UCSD-AML1 (cell line): ENCODE results near the gene VAPA.
"Not testable (repeated sequence)": the region's sequence is repeated elsewhere in the genome, so short reads cannot be mapped to it uniquely, and the experiment has no call there.

ENCODE experiments used
- DNase-seq: peaks from one replicate; lab custom pipeline; 2025; ENCODE audit not compliant: unreplicated experiment; lab: John Stamatoyannopoulos, UW

The VAPA gene

DNA sequence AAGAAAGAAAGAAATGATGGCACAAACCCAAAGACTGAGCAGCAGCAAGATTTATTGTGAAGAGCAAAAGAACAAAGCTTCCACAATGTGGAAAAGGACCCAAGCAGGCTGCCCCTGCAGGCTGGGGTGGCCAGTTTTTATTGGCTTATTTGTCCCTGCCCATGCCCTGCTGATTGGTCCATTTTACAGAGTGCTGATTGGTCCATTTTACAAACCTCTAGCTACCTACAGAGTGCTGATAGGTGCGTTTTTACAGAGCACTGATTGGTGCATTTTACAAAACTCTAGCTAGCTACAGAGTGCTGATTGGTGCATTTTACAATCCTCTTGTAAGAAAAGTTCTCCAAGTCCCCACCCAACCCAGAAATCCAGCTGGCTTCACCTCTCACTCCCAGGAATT is 1.5 kb upstream of the VAPA start:
- DNase-seq: not testable (repeated sequence)

DNA sequence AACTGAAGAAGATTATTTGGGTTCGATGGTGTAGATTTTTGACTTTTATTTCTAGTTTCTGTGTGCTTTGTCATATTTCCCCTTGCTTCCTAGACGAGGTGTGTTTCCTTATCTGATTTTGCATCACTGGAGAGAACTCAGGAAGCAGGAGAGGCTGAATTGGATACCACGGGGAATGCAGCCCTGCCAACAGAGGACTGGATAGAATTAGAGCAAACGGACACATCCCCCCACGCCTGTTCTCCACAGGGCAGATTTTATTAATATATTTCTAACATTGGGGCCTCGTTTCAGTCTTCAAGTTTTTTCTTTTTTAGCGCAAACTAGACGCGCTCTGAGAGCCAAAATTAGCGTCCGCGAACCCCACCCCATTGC is 678 bp upstream of the VAPA start:
- no peak for DNase-seq

DNA sequence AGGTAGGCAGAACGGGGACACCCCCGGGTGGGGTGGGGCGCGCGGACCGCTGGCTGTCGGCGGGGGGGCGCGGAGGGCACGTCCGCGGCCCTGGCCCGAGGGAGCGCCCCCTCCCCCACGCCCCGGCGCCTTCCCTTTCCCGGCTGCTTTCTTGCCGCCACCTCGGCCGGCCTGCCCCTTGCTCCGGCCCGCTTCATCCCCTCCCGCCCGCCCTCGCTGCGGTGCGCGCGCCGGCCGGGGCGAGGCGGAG is 443 bp downstream of the VAPA start:
- DNase-seq: no peak

GRCh38 chr18:9914584-9915290 is 921 bp downstream of the VAPA start:
- peak; percentile 59 for DNase-seq

- no peak for DNase-seq
Measured at GRCh38 chr18:9915291-9916076, 1.7 kb downstream of the VAPA start.

GRCh38 chr18:9916077-9916639 is 2.3 kb downstream of the VAPA start:
- no peak for DNase-seq

GRCh38 chr18:9916808-9917207 is 3.0 kb downstream of the VAPA start:
- DNase-seq: no peak

DNA sequence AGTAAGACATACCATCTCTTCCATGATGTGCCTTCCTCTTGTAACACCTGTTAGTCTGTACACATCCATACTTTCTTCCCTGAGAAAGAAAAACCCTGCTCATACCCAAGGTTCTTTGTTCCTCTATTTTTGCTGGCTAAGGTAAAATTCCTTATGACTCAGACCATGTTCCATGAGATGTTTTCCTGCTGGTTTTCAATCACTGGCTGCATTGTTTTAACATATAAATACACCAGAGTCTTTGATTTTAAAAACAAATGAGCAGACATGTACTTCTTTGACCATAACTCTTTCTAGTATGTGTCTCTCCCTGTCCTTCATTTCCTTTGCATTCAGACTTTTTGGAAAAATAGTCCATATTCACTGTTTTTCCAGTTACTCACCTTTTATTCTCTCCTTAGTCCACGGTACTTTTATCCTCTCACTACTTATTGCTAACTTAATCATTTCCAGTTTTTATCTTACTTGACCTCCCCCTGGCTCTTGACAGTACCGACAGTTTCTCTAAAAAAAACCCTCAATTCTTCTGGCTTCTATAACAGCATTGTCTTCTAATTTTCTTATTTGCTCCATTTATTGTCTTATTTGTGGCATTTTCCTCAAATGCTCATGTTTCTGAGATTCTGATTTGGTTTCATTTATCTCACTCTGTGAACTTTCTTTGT is 4.3 kb downstream of the VAPA start:
- DNase-seq: no peak

- DNase-seq: no peak
Measured at GRCh38 chr18:9919564-9920232, 5.9 kb downstream of the VAPA start.

DNA sequence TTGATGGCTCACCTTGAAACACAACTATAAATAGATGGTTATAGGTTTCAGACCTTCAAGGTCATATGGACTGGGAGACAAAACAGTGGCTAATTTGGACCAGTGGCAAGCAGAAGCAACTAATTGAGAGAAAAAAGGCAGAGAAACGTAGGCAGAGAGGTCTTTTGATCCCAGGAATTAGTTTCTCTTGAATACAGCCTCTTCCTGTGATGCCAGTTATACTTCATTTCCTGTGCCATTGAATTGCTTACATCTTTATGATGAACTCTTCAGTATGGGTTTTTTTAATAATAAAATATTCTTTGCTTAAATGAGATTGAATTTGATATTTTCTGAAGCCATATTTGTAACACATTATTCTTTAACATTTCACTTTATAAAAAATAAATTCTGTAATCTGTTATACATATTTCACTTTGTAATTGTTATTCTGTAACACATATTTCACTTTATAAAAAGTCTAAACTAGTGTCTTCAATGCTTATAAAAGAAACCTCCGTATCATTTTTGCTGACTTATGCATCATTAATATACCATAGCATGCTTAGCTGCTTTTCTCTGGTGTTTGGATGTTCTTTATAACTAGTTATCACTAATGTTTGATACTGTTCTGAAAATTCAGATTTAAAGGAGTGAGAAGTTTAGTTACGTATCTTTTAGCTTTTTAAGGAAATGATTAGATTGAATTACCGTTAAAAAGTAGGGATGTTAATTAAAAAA is 8.9 kb downstream of the VAPA start:
- no peak for DNase-seq

DNA sequence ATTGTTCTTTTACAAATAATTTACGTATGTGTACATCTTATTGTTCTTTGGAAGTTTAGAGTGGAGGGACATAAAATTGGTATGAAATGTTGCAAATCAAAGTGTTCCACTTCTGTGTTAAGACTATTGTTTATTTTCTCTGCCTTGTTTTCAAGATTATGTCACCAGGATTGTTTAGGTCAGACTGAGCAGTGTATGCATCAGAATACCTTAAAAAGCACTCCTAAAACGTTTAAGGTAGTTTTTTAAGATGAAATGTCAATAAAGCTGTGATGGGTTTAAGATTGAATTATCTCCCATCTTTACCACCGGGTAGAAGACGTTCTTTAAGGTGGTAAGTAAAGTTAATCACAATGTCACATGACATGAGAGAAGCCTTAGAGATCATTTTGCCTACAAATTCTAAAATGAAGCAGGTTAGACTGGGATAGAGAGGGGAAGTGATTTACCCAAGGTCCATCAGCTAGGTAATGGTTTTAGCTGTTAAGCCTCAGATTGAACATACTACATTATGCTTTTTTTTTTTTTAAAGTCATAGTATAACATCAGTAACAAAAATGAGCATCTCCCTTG is 10.6 kb downstream of the VAPA start:
- no peak for DNase-seq

GRCh38 chr18:9925369-9925768 is 11.6 kb downstream of the VAPA start:
- DNase-seq: no peak

GRCh38 chr18:9925795-9926194 is 12.0 kb downstream of the VAPA start:
- no peak for DNase-seq

GRCh38 chr18:9926223-9926894 is 12.5 kb downstream of the VAPA start:
- DNase-seq: no peak

GRCh38 chr18:9926977-9927376 is 13.2 kb downstream of the VAPA start:
- no peak for DNase-seq

- no peak for DNase-seq
Measured at GRCh38 chr18:9927392-9928063, 13.7 kb downstream of the VAPA start.

DNA sequence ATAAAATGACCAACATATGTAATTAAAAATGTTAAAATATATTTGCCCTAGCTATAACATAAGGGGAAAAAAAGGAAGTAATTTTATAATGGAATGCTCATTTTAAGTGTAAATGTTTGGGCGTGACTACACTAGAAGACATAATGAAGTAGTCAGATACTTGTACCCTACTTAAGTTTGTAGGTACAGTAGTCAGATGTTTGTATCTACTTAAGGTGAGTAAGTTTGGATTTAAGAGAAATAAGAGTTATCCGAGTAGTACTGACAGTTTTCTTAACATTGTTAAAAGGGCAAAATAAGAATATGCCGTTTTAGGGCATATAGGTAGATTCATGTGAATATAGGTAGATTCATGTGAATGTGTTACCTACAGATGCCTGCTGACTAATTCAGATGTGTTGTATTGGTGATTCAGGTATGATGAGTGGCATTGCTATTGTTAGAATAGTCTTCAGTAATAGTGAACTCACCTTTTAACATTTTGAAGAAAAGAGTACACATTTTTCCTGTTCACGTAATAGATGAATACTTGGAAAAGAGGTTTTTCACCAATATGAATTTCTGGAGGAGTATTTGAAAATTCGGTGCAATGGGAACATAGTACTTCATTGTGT is 14.9 kb downstream of the VAPA start:
- no peak for DNase-seq

DNA sequence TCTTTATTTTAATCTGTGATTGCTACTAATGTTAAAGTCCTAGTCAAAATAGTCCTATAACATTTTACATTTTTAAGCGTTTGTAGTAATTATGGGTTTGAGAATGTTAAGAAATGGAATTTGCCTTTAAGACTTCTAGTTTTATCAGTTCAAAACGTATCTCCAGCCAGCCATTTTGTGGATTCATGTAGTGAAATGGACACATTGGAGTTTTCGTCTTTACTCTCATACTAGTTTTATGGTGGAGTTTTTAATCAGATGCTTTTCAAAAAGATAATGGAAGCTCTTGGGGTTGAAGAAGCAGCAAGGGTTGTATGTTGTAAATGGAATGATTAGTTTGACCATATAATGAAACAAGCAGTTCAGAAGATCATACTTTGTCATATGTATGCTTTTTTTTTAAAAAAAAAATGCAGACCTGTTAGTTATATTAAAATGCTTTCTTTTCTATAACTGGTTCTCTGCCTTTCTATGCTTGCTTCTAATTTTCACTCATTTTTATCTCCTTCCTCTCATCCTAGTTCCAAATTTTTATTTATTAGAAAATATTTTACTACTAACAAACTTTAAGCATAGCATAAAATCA is 16.6 kb downstream of the VAPA start:
- DNase-seq: no peak

- no peak for DNase-seq
Measured at GRCh38 chr18:9931146-9931545, 17.3 kb downstream of the VAPA start.
